Limb (tissue), 2 donors: ENCODE measurements around the gene ST6GALNAC1.
"Not testable (repeated sequence)": the region's sequence is repeated elsewhere in the genome, so short reads cannot be mapped to it uniquely, and the experiment has no call there.

Source experiments
- DNase-seq, 2 donors: peaks; one replicate each; pipeline ENCODE4 v3.0.0-alpha.2; 2016; ENCODE audit errors: extremely low spot score in 2 of 2

ST6GALNAC1 gene

GRCh38 chr17:76642994-76643393 lies 563 bp downstream of the ST6GALNAC1 start:
- no peak for DNase-seq

DNA sequence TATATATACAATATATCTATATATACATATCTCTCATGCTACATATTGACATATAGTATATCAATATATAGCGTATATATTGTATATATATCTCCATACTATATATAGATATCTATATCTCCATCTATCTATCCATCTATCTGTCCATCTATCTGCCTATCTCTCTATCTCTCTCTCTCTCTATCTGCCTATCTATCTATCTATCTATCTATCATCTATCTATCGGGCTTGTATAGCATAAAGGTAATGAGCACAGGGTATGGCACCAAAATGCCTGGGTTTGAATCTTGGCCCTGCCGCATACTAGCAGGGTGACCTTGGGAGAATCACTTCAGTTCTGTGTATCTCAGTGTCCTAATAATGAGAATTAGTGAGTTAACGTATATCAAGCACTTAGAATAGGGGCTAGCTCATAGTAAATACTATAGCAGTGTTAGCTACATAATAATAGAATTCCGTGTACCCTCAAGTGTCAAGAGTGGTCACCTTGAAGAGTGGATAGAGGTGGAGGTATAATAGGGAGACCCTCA lies 1.5 kb downstream of the ST6GALNAC1 start:
- no peak for DNase-seq

DNA sequence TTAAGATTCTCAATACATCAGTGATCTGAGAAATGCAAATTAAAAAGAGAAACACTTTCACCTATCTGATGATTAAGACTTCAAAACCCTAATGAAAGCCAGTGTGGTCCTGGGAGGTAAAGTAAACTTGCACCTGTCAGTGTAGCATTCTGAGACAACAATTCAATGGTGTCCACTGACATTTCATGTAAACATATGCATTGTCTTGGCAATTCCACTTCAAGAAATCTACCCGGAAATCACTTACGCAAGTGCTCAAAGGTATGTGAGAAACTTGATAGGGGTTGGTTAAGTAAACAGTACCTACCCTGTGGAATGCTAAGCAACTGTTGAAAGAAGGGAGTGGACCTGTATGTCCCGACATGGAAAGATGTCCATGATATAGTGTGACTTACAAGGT lies 2.1 kb downstream of the ST6GALNAC1 start:
- DNase-seq = no peak

GRCh38 chr17:76640550-76641380 lies 2.8 kb downstream of the ST6GALNAC1 start:
- DNase-seq = no peak

- DNase-seq = no peak
These were observed 5.3 kb downstream of the ST6GALNAC1 start for GRCh38 chr17:76638263-76638662.

DNA sequence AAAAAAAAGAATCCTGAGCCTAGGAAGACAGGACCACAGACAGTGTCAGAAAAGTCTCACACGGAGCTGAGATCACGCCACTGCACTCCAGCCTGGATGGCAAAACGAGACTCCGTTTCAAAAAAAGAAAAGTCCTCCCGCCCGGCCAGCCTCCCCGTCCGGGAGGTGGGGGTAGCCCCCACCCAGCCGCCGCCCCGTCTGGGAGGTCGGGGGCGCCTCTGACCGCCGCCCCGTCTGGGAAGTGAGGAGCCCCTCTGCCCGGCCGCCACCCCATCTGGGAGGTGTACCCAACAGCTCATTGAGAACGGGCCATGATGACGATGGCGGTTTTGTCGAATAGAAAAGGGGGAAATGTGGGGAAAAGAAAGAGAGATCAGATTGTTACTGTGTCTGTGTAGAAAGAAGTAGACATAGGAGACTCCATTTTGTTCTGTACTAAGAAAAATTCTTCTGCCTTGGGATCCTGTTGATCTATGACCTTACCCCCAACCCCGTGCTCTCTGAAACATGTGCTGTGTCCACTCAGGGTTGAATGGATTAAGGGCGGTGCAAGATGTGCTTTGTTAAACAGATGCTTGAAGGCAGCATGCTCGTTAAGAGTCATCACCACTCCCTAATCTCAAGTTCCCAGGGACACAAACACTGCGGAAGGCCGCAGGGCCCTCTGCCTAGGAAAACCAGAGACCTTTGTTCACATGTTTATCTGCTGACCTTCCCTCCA lies 6.9 kb downstream of the ST6GALNAC1 start:
- DNase-seq = not testable (repeated sequence)

DNA sequence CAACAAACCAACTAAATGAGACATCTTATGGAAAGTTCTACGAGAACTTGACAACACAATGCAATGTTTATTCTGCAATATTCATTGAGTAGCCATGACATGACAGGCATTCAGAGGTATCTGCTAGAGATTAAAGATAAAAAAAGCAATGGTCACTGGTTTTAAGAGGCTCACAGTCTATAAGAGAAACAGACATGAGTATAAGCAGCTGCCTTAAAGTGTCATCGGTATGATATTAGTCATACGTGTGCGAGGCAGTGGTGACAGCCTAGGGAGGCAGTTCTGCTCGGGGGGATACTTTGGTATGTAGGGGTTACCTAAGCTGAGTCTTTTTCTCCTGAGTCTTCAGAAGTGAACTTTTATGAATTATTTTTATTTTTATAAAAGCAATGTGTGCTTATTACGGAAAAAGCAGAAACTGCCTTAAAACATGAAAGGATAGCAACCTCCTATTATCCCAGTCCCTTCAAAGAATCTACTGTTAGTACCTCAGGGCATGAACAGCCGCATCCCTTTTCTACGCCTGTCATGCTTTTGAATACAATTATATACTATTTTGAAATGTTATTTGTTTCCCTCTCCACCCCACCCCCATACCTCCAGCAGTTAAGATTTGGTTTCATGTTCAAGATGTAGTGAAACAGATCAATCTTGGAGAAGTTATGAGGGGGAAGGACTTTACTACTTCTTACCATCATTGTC lies 7.7 kb downstream of the ST6GALNAC1 start:
- DNase-seq = no peak

GRCh38 chr17:76635039-76635438 lies 8.5 kb downstream of the ST6GALNAC1 start:
- no peak for DNase-seq

- DNase-seq = no peak
These were observed 9.8 kb downstream of the ST6GALNAC1 start for GRCh38 chr17:76633628-76634328.

DNA sequence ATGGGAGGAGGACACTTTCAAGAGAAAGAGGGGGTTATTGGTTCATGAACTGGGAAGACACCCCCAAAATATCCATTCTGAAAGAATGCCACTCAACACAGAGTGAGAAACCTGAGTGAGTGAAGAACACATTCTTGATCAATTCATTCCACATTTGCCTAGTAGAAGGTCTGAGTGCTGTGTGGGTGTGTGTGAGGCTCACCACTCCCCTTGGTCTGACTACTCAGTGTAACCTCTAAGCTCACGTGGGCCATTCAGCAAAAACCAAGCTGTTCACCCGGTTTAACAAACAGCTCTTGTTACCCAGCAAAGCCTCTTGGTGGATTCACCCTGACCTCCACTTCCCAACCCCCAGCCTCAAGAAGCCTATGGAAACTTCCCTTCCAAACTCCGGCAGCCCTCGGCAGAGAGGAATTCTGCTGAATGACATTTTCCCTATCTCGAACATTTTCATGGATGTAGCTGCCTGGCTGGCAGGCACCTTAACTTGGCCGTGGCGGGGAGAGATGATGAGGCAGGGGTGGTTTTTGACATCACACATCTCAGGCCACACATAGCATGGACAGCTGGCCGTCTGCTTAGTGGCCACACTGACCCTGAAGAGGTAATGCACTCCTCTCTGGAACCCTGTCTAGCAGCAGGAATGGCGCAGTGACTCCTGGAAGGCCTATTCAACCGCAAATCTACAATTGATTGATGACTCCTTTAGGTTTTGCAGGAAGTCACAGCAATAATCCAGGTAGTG lies 11.6 kb downstream of the ST6GALNAC1 start:
- no peak for DNase-seq

DNA sequence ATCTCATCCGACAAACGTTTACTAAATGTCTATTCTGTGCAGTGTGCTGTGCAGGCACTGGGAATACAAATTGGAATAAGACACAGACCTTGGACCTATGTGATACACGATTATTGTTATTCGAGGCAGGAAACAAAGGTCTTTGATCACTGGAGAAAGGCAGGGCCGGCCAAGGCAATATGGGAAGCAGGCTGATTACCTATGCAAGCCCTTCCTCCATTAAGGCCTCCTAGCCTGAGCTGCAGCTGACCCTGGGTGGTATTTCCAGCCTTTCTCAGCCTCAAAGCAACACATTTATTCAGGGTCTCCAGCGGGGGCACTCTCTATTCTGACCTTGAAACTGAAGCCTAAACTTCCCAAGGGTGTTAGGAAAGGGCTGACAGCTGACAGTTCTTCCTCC lies 13.4 kb downstream of the ST6GALNAC1 start:
- no peak for DNase-seq

GRCh38 chr17:76627510-76627909 lies 16.0 kb downstream of the ST6GALNAC1 start:
- no peak for DNase-seq

GRCh38 chr17:76626442-76626841 lies 17.1 kb downstream of the ST6GALNAC1 start:
- DNase-seq = no peak

DNA sequence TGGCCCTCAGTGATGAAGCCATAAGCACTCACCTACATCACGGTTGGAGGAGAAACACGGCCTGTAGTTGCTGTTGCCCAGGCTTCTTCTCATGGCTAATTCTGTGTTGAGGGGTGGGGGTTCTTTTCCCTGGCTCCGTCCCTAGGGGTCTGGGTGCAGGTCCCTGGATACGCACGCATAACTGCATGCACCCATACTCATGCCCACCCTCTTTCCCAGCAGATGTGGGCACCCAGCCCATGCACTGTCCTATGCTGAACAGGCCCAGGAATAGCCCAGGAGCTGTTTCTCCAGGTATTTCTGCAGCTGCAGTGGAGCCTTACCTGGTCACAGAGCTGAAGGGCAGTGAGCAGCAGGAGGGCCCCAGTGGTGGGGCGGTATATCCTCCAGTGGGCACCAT lies 18.1 kb downstream of the ST6GALNAC1 start:
- no peak for DNase-seq

DNA sequence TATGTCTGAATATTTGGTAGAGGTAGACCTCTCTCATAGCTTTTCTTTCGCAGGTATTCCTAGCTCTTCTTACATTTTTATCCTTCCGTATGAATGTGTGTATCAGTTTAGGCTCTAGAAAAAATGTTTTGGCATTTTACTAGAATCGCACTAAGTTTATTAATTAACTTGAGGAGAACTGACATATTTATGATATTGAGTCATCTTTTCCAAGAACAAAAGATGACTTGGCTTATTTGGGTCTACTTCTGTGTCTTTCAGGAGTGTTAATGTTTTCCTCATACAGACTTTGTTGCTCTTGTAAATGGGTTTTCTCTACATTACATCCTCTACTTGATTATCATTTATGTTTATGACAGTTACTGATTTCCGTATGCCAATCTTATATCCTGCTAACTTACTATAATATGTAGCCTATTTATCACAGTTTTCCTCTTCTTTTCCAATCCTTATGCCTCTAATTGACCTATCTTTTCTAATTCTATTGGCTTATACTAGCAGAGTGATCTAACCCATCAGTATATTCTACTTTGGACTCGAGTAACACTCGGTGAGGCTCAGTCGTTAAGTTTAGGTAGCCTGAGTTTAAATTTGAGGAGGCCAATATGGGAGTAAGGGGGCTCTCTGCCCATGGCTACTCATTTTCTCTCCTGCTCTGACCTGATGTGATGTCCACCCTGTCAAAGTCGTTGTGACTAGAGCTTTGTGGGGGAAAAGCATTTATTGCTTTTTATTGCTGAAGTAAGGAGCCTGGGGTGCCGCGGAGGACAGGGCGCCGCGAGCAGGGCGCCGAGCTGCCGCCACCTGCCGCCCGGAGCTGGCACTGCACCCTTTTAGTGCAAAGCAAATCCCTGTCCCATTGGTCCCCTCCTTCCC lies 20.0 kb downstream of the ST6GALNAC1 start:
- DNase-seq = peak; percentile 41 to 85

- no peak for DNase-seq
These were observed 25.7 kb downstream of the ST6GALNAC1 start for GRCh38 chr17:76617838-76618237.

- no peak for DNase-seq
These were observed 28.5 kb downstream of the ST6GALNAC1 start for GRCh38 chr17:76614912-76615617.

GRCh38 chr17:76614064-76614759 lies 29.3 kb downstream of the ST6GALNAC1 start:
- not testable (repeated sequence) for DNase-seq
